Adrenal gland (tissue), 5 donors: ENCODE data around the gene NPAS3.

ENCODE experiments used
- POLR2A ChIP-seq, 2 donors: fragments of 450-650 bp; IDR thresholded peaks; one replicate each; pipeline ENCODE4 v1.6.1; 2017; ENCODE audit warnings: antibody characterized with exemption in 2 of 2, mild to moderate bottlenecking in 2 of 2, moderate library complexity in 1 of 2
- TF ChIP-seq, protein P1 (sequence below), 6 experiments: fragments of 450-650 bp in 4 of 6; fragments of 200-600 bp in 2 of 6; sonication (generic) in 1 of 6; IDR thresholded peaks; 1 replicate in 5 of 6; 2 replicates in 1 of 6; pipeline versions ENCODE4 v1.5.1 to v1.8.0; 2016 to 2021; ENCODE audit warnings: antibody characterized with exemption in 6 of 6, mild to moderate bottlenecking in 2 of 6, moderate library complexity in 1 of 6
- donor health status: DM: no; HTN: no; CAD: no.

DNA sequence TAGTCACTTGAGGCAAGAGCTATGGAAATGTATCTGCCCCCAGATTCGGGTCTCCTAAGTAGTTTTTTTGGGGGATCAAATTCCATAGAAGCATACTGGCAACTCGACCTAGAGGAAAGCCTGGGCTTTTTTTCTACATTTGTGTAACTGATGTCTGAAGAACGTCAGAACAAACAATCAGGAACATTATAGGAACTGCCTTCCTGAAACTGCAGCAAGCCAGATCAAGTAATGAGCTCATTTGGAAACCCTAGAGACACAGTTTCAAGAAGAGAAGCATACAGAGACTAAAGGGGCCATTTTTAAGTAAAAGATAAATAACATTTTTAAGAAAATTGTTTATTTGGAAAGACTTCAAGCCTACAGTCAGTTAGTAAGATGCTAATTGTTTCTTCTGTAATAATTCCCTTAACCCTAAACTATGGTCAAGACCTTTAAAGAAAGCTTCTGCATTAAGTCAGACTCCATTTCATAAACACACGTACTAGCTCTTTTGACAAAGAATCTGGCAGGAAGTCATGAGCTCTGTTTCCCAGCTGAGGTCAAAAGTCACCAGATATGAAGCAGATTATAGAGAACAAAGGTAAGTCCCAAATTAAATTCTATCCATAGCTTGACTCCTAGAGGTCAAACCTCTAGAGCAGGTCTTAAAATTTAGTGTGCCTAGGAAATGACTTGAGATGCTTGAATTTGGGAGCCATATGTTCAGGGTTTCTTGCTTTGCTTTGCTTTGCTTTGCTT lies 899.4 kb downstream of the NPAS3 start:
- TF ChIP-seq, protein P1, sequence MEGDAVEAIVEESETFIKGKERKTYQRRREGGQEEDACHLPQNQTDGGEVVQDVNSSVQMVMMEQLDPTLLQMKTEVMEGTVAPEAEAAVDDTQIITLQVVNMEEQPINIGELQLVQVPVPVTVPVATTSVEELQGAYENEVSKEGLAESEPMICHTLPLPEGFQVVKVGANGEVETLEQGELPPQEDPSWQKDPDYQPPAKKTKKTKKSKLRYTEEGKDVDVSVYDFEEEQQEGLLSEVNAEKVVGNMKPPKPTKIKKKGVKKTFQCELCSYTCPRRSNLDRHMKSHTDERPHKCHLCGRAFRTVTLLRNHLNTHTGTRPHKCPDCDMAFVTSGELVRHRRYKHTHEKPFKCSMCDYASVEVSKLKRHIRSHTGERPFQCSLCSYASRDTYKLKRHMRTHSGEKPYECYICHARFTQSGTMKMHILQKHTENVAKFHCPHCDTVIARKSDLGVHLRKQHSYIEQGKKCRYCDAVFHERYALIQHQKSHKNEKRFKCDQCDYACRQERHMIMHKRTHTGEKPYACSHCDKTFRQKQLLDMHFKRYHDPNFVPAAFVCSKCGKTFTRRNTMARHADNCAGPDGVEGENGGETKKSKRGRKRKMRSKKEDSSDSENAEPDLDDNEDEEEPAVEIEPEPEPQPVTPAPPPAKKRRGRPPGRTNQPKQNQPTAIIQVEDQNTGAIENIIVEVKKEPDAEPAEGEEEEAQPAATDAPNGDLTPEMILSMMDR (IDR thresholded peaks at IDR 0.05): no peak
- TF ChIP-seq POLR2A (IDR thresholded peaks at IDR 0.05): no peak
